H1 (cell line): Measurements from ENCODE around the gene GUCY1A2. TPM values are rescaled to one million over a fixed set of nuclear protein-coding genes. Genes with fewer than 3 reads are reported as not detected.

Experiments used
- CTCF ChIA-PET: fragments of 300-600 bp; sonication (Branson Sonifier 250); formaldehyde crosslinking; loops from one replicate; lab custom pipeline; 2021; ENCODE audit not compliant: partially characterized antibody; lab: Charles Lee
- POLR2A ChIA-PET: fragments of 300-600 bp; sonication (Branson Sonifier 250); formaldehyde crosslinking; loops from one replicate; lab custom pipeline; 2021; ENCODE audit warnings: inconsistent platforms; ENCODE audit not compliant: partially characterized antibody; lab: Charles Lee
- DNase-seq, 2 experiments: peaks; one replicate each; pipeline versions ENCODE4 v3.0.0 to v3.0.0-alpha.2; 2010 to 2022; ENCODE audit warnings: low spot score in 2 of 2, low read depth in 1 of 2, mixed read lengths in 1 of 2
- FAIRE-seq: peaks from 2 replicates; lab custom pipeline; 2011; peaks lifted over from hg19 to GRCh38; lab: Jason Lieb, UNC
- H2AFZ ChIP-seq: 2 replicates; pipeline ENCODE4 v1.8.1; 2012; ENCODE audit warnings: low read length, inconsistent platforms
- H2AK5ac ChIP-seq: 2 replicates; pipeline ENCODE4 v1.6.1; 2013; ENCODE audit warnings: low read depth, low read length
- H2BK120ac ChIP-seq: replicated peaks from 2 replicates; pipeline ENCODE3; 2013; ENCODE audit warnings: low read depth, low read length, inconsistent platforms
- H2BK12ac ChIP-seq: 2 replicates; pipeline ENCODE4 v1.6.1; 2013; ENCODE audit warnings: low read depth, low read length
- H2BK15ac ChIP-seq: 2 replicates; pipeline ENCODE4 v1.6.1; 2013; ENCODE audit warnings: low read length
- H2BK20ac ChIP-seq: 2 replicates; pipeline ENCODE4 v1.6.1; 2013; ENCODE audit warnings: low read length
- H2BK5ac ChIP-seq: 2 replicates; pipeline ENCODE4 v1.6.1; 2013; ENCODE audit warnings: low read depth, low read length
- H3K14ac ChIP-seq: 2 replicates; pipeline ENCODE4 v1.6.1; 2013; ENCODE audit warnings: inconsistent platforms; ENCODE audit not compliant: insufficient read length
- H3K18ac ChIP-seq: 2 replicates; pipeline ENCODE4 v1.6.1; 2013; ENCODE audit warnings: low read length; ENCODE audit errors: extremely low read depth
- H3K23ac ChIP-seq: 2 replicates; pipeline ENCODE4 v1.6.1; 2013; ENCODE audit warnings: inconsistent platforms; ENCODE audit not compliant: insufficient read length
- H3K23me2 ChIP-seq: 2 replicates; pipeline ENCODE4 v1.6.1; 2013; ENCODE audit warnings: low read depth, low read length
- H3K27ac ChIP-seq: 2 replicates; pipeline ENCODE4 v1.6.1; 2011; ENCODE audit warnings: low read depth, low read length, inconsistent platforms
- H3K27me3 ChIP-seq, 4 experiments: replicated peaks in 1 of 4; 1 replicate in 1 of 4; 2 replicates in 3 of 4; pipeline versions ENCODE4 v1.6.1 to v1.8.1; 2011 to 2013; ENCODE audit warnings: low read length in 3 of 4, mild to moderate bottlenecking in 3 of 4, inconsistent platforms in 2 of 4, mixed read lengths in 2 of 4, moderate library complexity in 1 of 4; ENCODE audit not compliant: control insufficient read depth in 3 of 4, insufficient read depth in 3 of 4; ENCODE audit errors: extremely low read depth in 1 of 4
- H3K36me3 ChIP-seq, 4 experiments: 2 replicates each; pipeline versions ENCODE4 v1.6.1 to v1.8.1; 2011 to 2013; ENCODE audit warnings: mild to moderate bottlenecking in 4 of 4, low read length in 3 of 4, moderate library complexity in 2 of 4, control low read depth in 1 of 4, inconsistent platforms in 1 of 4; ENCODE audit not compliant: insufficient read depth in 4 of 4, control insufficient read depth in 2 of 4
- H3K4ac ChIP-seq: replicated peaks from 2 replicates; pipeline ENCODE3; 2013; ENCODE audit warnings: low read length, low read depth, mixed read lengths, inconsistent platforms; ENCODE audit not compliant: insufficient read length
- H3K4me1 ChIP-seq, 4 experiments: replicated peaks in 1 of 4; 1 replicate in 1 of 4; 2 replicates in 3 of 4; pipeline versions ENCODE4 v1.6.1 to v1.8.1; 2011 to 2013; ENCODE audit warnings: low read length in 3 of 4, inconsistent platforms in 2 of 4, mixed read lengths in 1 of 4; ENCODE audit not compliant: insufficient read depth in 4 of 4, control insufficient read depth in 3 of 4
- H3K4me2 ChIP-seq, 2 experiments: 2 replicates each; pipeline versions ENCODE4 v1.6.1 to v1.8.1; 2011 to 2013; ENCODE audit warnings: low read depth in 2 of 2, low read length in 2 of 2, control low read depth in 1 of 2, inconsistent platforms in 1 of 2, mild to moderate bottlenecking in 1 of 2; ENCODE audit not compliant: insufficient read depth in 1 of 2
- H3K4me3 ChIP-seq, 4 experiments: fragments of 200-600, 300-600 bp in 1 of 4; sonication (generic), shearing (Covaris generic), sonication (Bioruptor Twin) in 1 of 4; 2 replicates each; pipeline versions ENCODE4 v1.5.1 to v1.8.1; 2011 to 2016; ENCODE audit warnings: low read length in 4 of 4, low read depth in 3 of 4, control low read depth in 2 of 4, inconsistent platforms in 2 of 4, mild to moderate bottlenecking in 2 of 4, mixed read lengths in 1 of 4, moderate library complexity in 1 of 4; ENCODE audit not compliant: insufficient read depth in 2 of 4; ENCODE audit errors: extremely low read depth in 1 of 4
- H3K56ac ChIP-seq: replicated peaks from 2 replicates; pipeline ENCODE3; 2013; ENCODE audit warnings: low read depth, mild to moderate bottlenecking, mixed read lengths, low read length, inconsistent platforms; ENCODE audit not compliant: insufficient read length
- H3K79me1 ChIP-seq: 2 replicates; pipeline ENCODE4 v1.6.1; 2013; ENCODE audit warnings: low read depth, low read length, control low read depth
- H3K79me2 ChIP-seq, 2 experiments: 2 replicates each; pipeline versions ENCODE4 v1.6.1 to v1.8.1; 2012 to 2013; ENCODE audit warnings: low read length in 2 of 2, mild to moderate bottlenecking in 2 of 2, inconsistent platforms in 1 of 2; ENCODE audit not compliant: insufficient read depth in 2 of 2, control insufficient read depth in 1 of 2
- H3K9ac ChIP-seq, 4 experiments: replicated peaks in 1 of 4; 1 replicate in 1 of 4; 2 replicates in 3 of 4; pipeline versions ENCODE4 v1.6.1 to v1.8.1; 2011 to 2013; ENCODE audit warnings: low read depth in 3 of 4, low read length in 3 of 4, control low read depth in 2 of 4, mild to moderate bottlenecking in 2 of 4, moderate library complexity in 2 of 4, inconsistent platforms in 1 of 4; ENCODE audit errors: extremely low read depth in 1 of 4
- H3K9me3 ChIP-seq, 2 experiments: 2 replicates each; pipeline versions ENCODE4 v1.6.1 to v1.8.1; 2012 to 2013; ENCODE audit warnings: mild to moderate bottlenecking in 2 of 2, moderate library complexity in 2 of 2, control low read depth in 1 of 2, inconsistent platforms in 1 of 2, low read depth in 1 of 2, low read length in 1 of 2, mixed read lengths in 1 of 2; ENCODE audit not compliant: insufficient read depth in 2 of 2
- H4K20me1 ChIP-seq, 2 experiments: replicated peaks in 1 of 2; 2 replicates each; pipeline versions ENCODE3 to v1.8.1; 2011 to 2013; ENCODE audit warnings: inconsistent platforms in 2 of 2, low read length in 2 of 2, mild to moderate bottlenecking in 1 of 2; ENCODE audit not compliant: insufficient read depth in 2 of 2, control insufficient read depth in 1 of 2
- H4K5ac ChIP-seq: 2 replicates; pipeline ENCODE4 v1.6.1; 2013; ENCODE audit warnings: low read length, low read depth, mixed read lengths, inconsistent platforms; ENCODE audit not compliant: insufficient read length
- H4K8ac ChIP-seq: 2 replicates; pipeline ENCODE4 v1.8.0; 2013; ENCODE audit warnings: mild to moderate bottlenecking, moderate library complexity, low read length, inconsistent platforms; ENCODE audit not compliant: insufficient read depth; ENCODE audit errors: extremely low read depth
- H4K91ac ChIP-seq: replicated peaks from 2 replicates; pipeline ENCODE3; 2013; ENCODE audit warnings: low read length, mixed read lengths, inconsistent platforms; ENCODE audit not compliant: insufficient read length
- EP300 ChIP-seq, 2 experiments: IDR thresholded peaks; 1 replicate in 1 of 2; 2 replicates in 1 of 2; pipeline ENCODE4 v1.6.1; 2011 to 2012; ENCODE audit warnings: low read depth in 2 of 2, low read length in 2 of 2, mild to moderate bottlenecking in 2 of 2, borderline replicate concordance in 1 of 2, inconsistent platforms in 1 of 2, moderate library complexity in 1 of 2
- KDM1A ChIP-seq: fragments of 200-600, 300-600 bp; sonication (generic); IDR thresholded peaks from 2 replicates; pipeline ENCODE4 v1.7.1; 2016; ENCODE audit warnings: mild to moderate bottlenecking, low read length, borderline replicate concordance
- PHF8 ChIP-seq: fragments of 200-600 bp; sonication (generic); conservative IDR thresholded peaks from 2 replicates; pipeline ENCODE4 v1.7.1; 2012; ENCODE audit warnings: low read depth, mild to moderate bottlenecking, inconsistent platforms, low read length, moderate library complexity
- RFX5 ChIP-seq: IDR thresholded peaks from 2 replicates; pipeline ENCODE4 v1.6.1; 2011; ENCODE audit warnings: low read depth, low read length, improper control_type of control experiment, borderline replicate concordance
- SUZ12 ChIP-seq: fragments of 200-600 bp; sonication (generic); IDR thresholded peaks from 2 replicates; pipeline ENCODE4 v1.6.1; 2012; ENCODE audit warnings: mild to moderate bottlenecking, inconsistent platforms, low read length, moderate library complexity, mixed read lengths
- TEAD4 ChIP-seq: IDR thresholded peaks from 2 replicates; pipeline ENCODE4 v1.6.1; 2012; ENCODE audit warnings: low read depth, low read length, inconsistent platforms, mixed read lengths
- WGBS, 2 experiments: shearing (Covaris generic) in 1 of 2; methylation state at CpG; one replicate each; pipeline versions ENCODE4 v1.1.6 to v1.1.7; 2013 to 2015; ENCODE audit warnings: low lambda C conversion rate in 2 of 2, mixed read lengths in 2 of 2, inconsistent platforms in 1 of 2, low coverage in 1 of 2, missing lambda C conversion rate in 1 of 2; ENCODE audit not compliant: insufficient replicate concordance in 2 of 2, insufficient coverage in 1 of 2, insufficient read length in 1 of 2; ENCODE audit errors: extremely low coverage in 1 of 2, missing lambda C conversion rate in 1 of 2; 5-methylcytosine and 5-hydroxymethylcytosine counted together
- polyA plus RNA-seq, 7 experiments: library from polyadenylated mRNA; depleted of rRNA in 3 of 7; stranded (reverse) in 5 of 7; unstranded in 2 of 7; fragments of >200 nt in 5 of 7; fragments of 200-250 nt in 2 of 7; gene quantifications; 1 replicate in 5 of 7; 2 replicates in 1 of 7; 4 replicates in 1 of 7; pipeline versions ENCODE4 v1.2.1 to v1.2.3, GENCODE V29; 2011 to 2013; ENCODE audit warnings: missing spikeins in 2 of 7, mixed read lengths in 2 of 7
- total RNA-seq: library from RNA; stranded (reverse); fragmentation: NEBNext Ultra II Directional; extraction: Animal tissue kit (Norgen Biotek cat#: 25700); gene quantifications from 2 replicates; pipeline ENCODE4 v1.2.1, GENCODE V29; 2021

The GUCY1A2 gene
- total and polyA plus RNA-seq, 2 of the 8 experiments (the other 6 are each of a cell fraction or from before 2014, with no cell fraction given), result 0.11 to 1.9 TPM

- peaks cover 0 to 14% (median 13%) of the 10 kb centered on the region in 4 experiments; a peak in 6 of 7 replicates for H3K27me3 ChIP-seq
- no peak overlapping the region for H2AK5ac ChIP-seq
- no peak overlapping the region for H3K4ac ChIP-seq
- FAIRE-seq (no peak), DNase-seq (no peak)
- no peak overlapping the region for H2BK15ac ChIP-seq
- H4K5ac ChIP-seq, result no peak overlapping the region
- H3K9ac ChIP-seq, result no peak overlapping the region
- WGBS, 2 experiments, result 94% methylated on average over 2 of the region's 2 CpGs; no CpG with 5 or more reads in 1 of the 2 experiments
- H3K79me2 ChIP-seq, result no peaks in the 10 kb centered on the region
- H3K18ac ChIP-seq, result no peak overlapping the region
- CTCF ChIA-PET, result no interaction called here
- H3K4me3 ChIP-seq, result no peak overlapping the region
- H3K23ac ChIP-seq, result no peak overlapping the region
- peaks cover 10% of the 10 kb centered on the region for H3K23me2 ChIP-seq
- no peaks in the 10 kb centered on the region for H3K36me3 ChIP-seq
- H3K9me3 ChIP-seq, result no peaks in the 10 kb centered on the region
- peaks cover 0 to 8% (median 2%) of the 10 kb centered on the region in 4 experiments; a peak in 4 of 7 replicates for H3K4me1 ChIP-seq
- no peak overlapping the region for H4K8ac ChIP-seq
- H2BK120ac ChIP-seq, result no peak overlapping the region
- no peak overlapping the region for H2BK5ac ChIP-seq
- POLR2A ChIA-PET, result no interaction called here
- H2BK12ac ChIP-seq, result no peak overlapping the region
- H2AFZ ChIP-seq, result no peak overlapping the region
- no peak overlapping the region for H4K91ac ChIP-seq
- H3K79me1 ChIP-seq, result no peaks in the 10 kb centered on the region
- H3K4me2 ChIP-seq, result no peak overlapping the region
- H2BK20ac ChIP-seq, result no peak overlapping the region
- no peak overlapping the region for H3K56ac ChIP-seq
- H3K27ac ChIP-seq, result no peak overlapping the region
- peaks cover 0 to 3% of the 10 kb centered on the region in 2 experiments for H4K20me1 ChIP-seq
- no peak overlapping the region for H3K14ac ChIP-seq
- no peak for TF ChIP-seq SUZ12
- TF ChIP-seq EP300 (IDR thresholded peaks at IDR 0.05; ENCODE audit: borderline replicate concordance in 1 of 2, low read depth in 2 of 2, low read length in 2 of 2), result no peak
- no peak for TF ChIP-seq TEAD4
- TF ChIP-seq PHF8, result no peak
- TF ChIP-seq RFX5, result no peak
- TF ChIP-seq KDM1A, result no peak
Measured at GRCh38 chr11:107020594-107020993, 2.3 kb upstream of the GUCY1A2 start.
